H9 (cell line): ENCODE measurements around the gene RPL22. TPM values are rescaled to one million over a fixed set of nuclear protein-coding genes. Genes with fewer than 3 reads are reported as not detected.

Experiments used
- DNase-seq: peaks from one replicate; pipeline ENCODE4 v3.0.0-alpha.2; 2017
- H2AFZ ChIP-seq: one replicate; pipeline ENCODE4 v1.6.1; 2013; ENCODE audit warnings: mild to moderate bottlenecking, low read length, control low read depth, moderate library complexity
- H2AK5ac ChIP-seq: 2 replicates; pipeline ENCODE4 v1.6.1; 2013; ENCODE audit warnings: low read length, control low read depth, mixed read lengths; ENCODE audit not compliant: insufficient read length
- H2BK120ac ChIP-seq: one replicate; pipeline ENCODE4 v1.6.1; 2013; ENCODE audit warnings: low read depth, mild to moderate bottlenecking, low read length, control low read depth, inconsistent platforms; ENCODE audit not compliant: poor library complexity, severe bottlenecking
- H2BK12ac ChIP-seq: 2 replicates; pipeline ENCODE4 v1.6.1; 2013; ENCODE audit warnings: low read length, control low read depth, mixed read lengths, low read depth; ENCODE audit not compliant: insufficient read length
- H2BK15ac ChIP-seq: 2 replicates; pipeline ENCODE4 v1.6.1; 2013; ENCODE audit warnings: low read depth, low read length, control low read depth
- H2BK20ac ChIP-seq: one replicate; pipeline ENCODE4 v1.6.1; 2013; ENCODE audit warnings: low read depth, mild to moderate bottlenecking, low read length, control low read depth, inconsistent platforms; ENCODE audit not compliant: poor library complexity, severe bottlenecking
- H2BK5ac ChIP-seq: 2 replicates; pipeline ENCODE4 v1.6.1; 2013; ENCODE audit warnings: low read length, control low read depth, mixed read lengths; ENCODE audit not compliant: insufficient read length
- H3K14ac ChIP-seq: 2 replicates; pipeline ENCODE4 v1.6.1; 2013; ENCODE audit warnings: low read length, control low read depth; ENCODE audit not compliant: insufficient read depth
- H3K18ac ChIP-seq: 2 replicates; pipeline ENCODE4 v1.6.1; 2013; ENCODE audit warnings: low read depth, mild to moderate bottlenecking, mixed read lengths, low read length, control low read depth; ENCODE audit not compliant: insufficient read length
- H3K23ac ChIP-seq: 2 replicates; pipeline ENCODE4 v1.6.1; 2013; ENCODE audit warnings: low read length, control low read depth, mixed read lengths, low read depth; ENCODE audit not compliant: insufficient read length
- H3K23me2 ChIP-seq: 2 replicates; pipeline ENCODE4 v1.6.1; 2013; ENCODE audit warnings: low read depth, mild to moderate bottlenecking, mixed read lengths, low read length, control low read depth; ENCODE audit not compliant: insufficient read length, poor library complexity, severe bottlenecking
- H3K27ac ChIP-seq: 2 replicates; pipeline ENCODE4 v1.5.1; 2013; ENCODE audit warnings: low read length, control low read depth, mixed read lengths, low read depth; ENCODE audit not compliant: insufficient read length
- H3K27me3 ChIP-seq: 2 replicates; pipeline ENCODE4 v1.6.1; 2013; ENCODE audit warnings: low read length, control low read depth, inconsistent platforms; ENCODE audit not compliant: insufficient read depth
- H3K4ac ChIP-seq: 2 replicates; pipeline ENCODE4 v1.6.1; 2013; ENCODE audit warnings: low read depth, mild to moderate bottlenecking, control low read depth, inconsistent platforms, low read length, moderate library complexity
- H3K4me1 ChIP-seq: 2 replicates; pipeline ENCODE4 v1.6.1; 2013; ENCODE audit warnings: low read length, control low read depth, inconsistent platforms; ENCODE audit not compliant: insufficient read depth
- H3K4me2 ChIP-seq: 2 replicates; pipeline ENCODE4 v1.6.1; 2013; ENCODE audit warnings: low read length, control low read depth, mixed read lengths; ENCODE audit not compliant: insufficient read length, insufficient read depth
- H3K56ac ChIP-seq: 2 replicates; pipeline ENCODE4 v1.6.1; 2013; ENCODE audit warnings: low read depth, mild to moderate bottlenecking, mixed read lengths, low read length, control low read depth; ENCODE audit not compliant: insufficient read length
- H3K79me1 ChIP-seq: 2 replicates; pipeline ENCODE4 v1.6.1; 2013; ENCODE audit warnings: low read depth, mild to moderate bottlenecking, moderate library complexity, low read length, control low read depth, inconsistent platforms; ENCODE audit not compliant: insufficient read depth, poor library complexity, severe bottlenecking
- H3K79me2 ChIP-seq: 2 replicates; pipeline ENCODE4 v1.6.1; 2013; ENCODE audit warnings: low read length, control low read depth, inconsistent platforms; ENCODE audit not compliant: insufficient read depth
- H3K9ac ChIP-seq: 2 replicates; pipeline ENCODE4 v1.6.1; 2013; ENCODE audit warnings: low read length, control low read depth, mixed read lengths; ENCODE audit not compliant: insufficient read length; ENCODE audit errors: extremely low read depth
- H3K9me3 ChIP-seq: one replicate; pipeline ENCODE4 v1.6.1; 2013; ENCODE audit warnings: low read depth, low read length, inconsistent platforms; ENCODE audit not compliant: control insufficient read depth
- H3T11ph ChIP-seq: one replicate; pipeline ENCODE4 v1.6.1; 2013; ENCODE audit warnings: mild to moderate bottlenecking, low read length, control low read depth, inconsistent platforms
- H4K20me1 ChIP-seq: one replicate; pipeline ENCODE4 v1.6.1; 2013; ENCODE audit not compliant: control insufficient read depth, insufficient read length, insufficient read depth
- H4K5ac ChIP-seq: 2 replicates; pipeline ENCODE4 v1.6.1; 2013; ENCODE audit warnings: low read depth, mild to moderate bottlenecking, mixed read lengths, low read length, control low read depth; ENCODE audit not compliant: insufficient read length
- H4K8ac ChIP-seq: replicated peaks from 2 replicates; pipeline ENCODE4 v1.6.1; 2013; ENCODE audit warnings: low read length, control low read depth, mixed read lengths, low read depth; ENCODE audit not compliant: insufficient read length
- H4K91ac ChIP-seq: 2 replicates; pipeline ENCODE4 v1.6.1; 2013; ENCODE audit warnings: low read depth, mild to moderate bottlenecking, moderate library complexity, mixed read lengths, low read length, control low read depth; ENCODE audit not compliant: insufficient read length
- H3K27ac Mint-ChIP-seq, 3 experiments: 2 replicates in 2 of 3; 3 replicates in 1 of 3; pipeline ENCODE4 v1.8.0; 2020 to 2021; ENCODE audit warnings: mixed read lengths in 3 of 3, mild to moderate bottlenecking in 1 of 3, moderate library complexity in 1 of 3
- H3K27me3 Mint-ChIP-seq: 2 replicates; pipeline ENCODE4 v1.8.0; 2021; ENCODE audit warnings: low read depth, mild to moderate bottlenecking, moderate library complexity, mixed read lengths
- H3K36me3 Mint-ChIP-seq, 3 experiments: 2 replicates in 2 of 3; 3 replicates in 1 of 3; pipeline ENCODE4 v1.8.0; 2020 to 2021; ENCODE audit warnings: low read depth in 3 of 3, mixed read lengths in 3 of 3; ENCODE audit not compliant: insufficient read depth in 1 of 3
- H3K4me1 Mint-ChIP-seq, 2 experiments: 2 replicates each; pipeline ENCODE4 v1.8.0; 2020; ENCODE audit warnings: mixed read lengths in 2 of 2
- H3K4me3 Mint-ChIP-seq, 2 experiments: 2 replicates in 1 of 2; 3 replicates in 1 of 2; pipeline ENCODE4 v1.8.0; 2020 to 2021; ENCODE audit warnings: mild to moderate bottlenecking in 2 of 2, mixed read lengths in 2 of 2, moderate library complexity in 1 of 2
- H3K9me3 Mint-ChIP-seq, 2 experiments: 2 replicates in 1 of 2; 3 replicates in 1 of 2; pipeline ENCODE4 v1.8.0; 2020; ENCODE audit warnings: mild to moderate bottlenecking in 2 of 2, mixed read lengths in 2 of 2, moderate library complexity in 1 of 2
- CTCF ChIP-seq: fragments of 200-600 bp; sonication (generic); conservative IDR thresholded peaks from 3 replicates; pipeline ENCODE4 v1.8.0; 2021; ENCODE audit warnings: antibody characterized with exemption, mild to moderate bottlenecking
- WGBS: extraction: QIAGEN DNeasy Blood & Tissue Kit; methylation state at CpG from one replicate; pipeline ENCODE4 v1.1.7; 2013; ENCODE audit warnings: missing lambda C conversion rate, low lambda C conversion rate, mixed read lengths; ENCODE audit not compliant: insufficient read length; ENCODE audit errors: extremely low coverage; 5-methylcytosine and 5-hydroxymethylcytosine counted together
- total RNA-seq: library from RNA; stranded (reverse); gene quantifications from 2 replicates; pipeline ENCODE4 v1.2.1, GENCODE V29; 2021

RPL22 gene
- total RNA-seq, 1 experiment from 2014 or later = 582 TPM

- no peaks in the 10 kb centered on the region for H3K36me3 Mint-ChIP-seq
- no peaks in the 10 kb centered on the region for H3K79me1 ChIP-seq
- H3K18ac ChIP-seq = no peak overlapping the region
- TF ChIP-seq CTCF = no peak
- peaks cover 20 to 24% of the 10 kb centered on the region in 2 experiments for H3K4me1 Mint-ChIP-seq
- H3K14ac ChIP-seq = peak overlapping the region; percentile 10; the same call in 1 of the 2 replicates
- no peaks in the 10 kb centered on the region for H4K20me1 ChIP-seq
- H2AK5ac ChIP-seq = no peak overlapping the region
- no peak overlapping the region for H2BK15ac ChIP-seq
- H3K9me3 ChIP-seq = no peaks in the 10 kb centered on the region
- H3K79me2 ChIP-seq = no peaks in the 10 kb centered on the region
- H2BK20ac ChIP-seq = no peak overlapping the region
- no peak overlapping the region for H3K56ac ChIP-seq
- H4K8ac ChIP-seq = no peak overlapping the region
- no peak overlapping the region for H3K23ac ChIP-seq
- no peak overlapping the region for H2AFZ ChIP-seq
- WGBS = no CpG with 5 or more reads among the region's 2 CpGs
- H3K23me2 ChIP-seq = peaks cover 5% of the 10 kb centered on the region
- H3K4me2 ChIP-seq = no peak overlapping the region
- no peak overlapping the region for H2BK120ac ChIP-seq
- H2BK5ac ChIP-seq = no peak overlapping the region
- no peaks in the 10 kb centered on the region for H3K27me3 ChIP-seq
- H3K9ac ChIP-seq = no peak overlapping the region
- H2BK12ac ChIP-seq = no peak overlapping the region
- H3K4me3 Mint-ChIP-seq = no peak overlapping the region
- no peak overlapping the region for H3T11ph ChIP-seq
- H3K27ac ChIP-seq = no peak overlapping the region
- H3K4me1 ChIP-seq = no peaks in the 10 kb centered on the region
- no peak for DNase-seq
- no peaks in the 10 kb centered on the region for H3K9me3 Mint-ChIP-seq
- no peak overlapping the region for H4K91ac ChIP-seq
- H3K4ac ChIP-seq = no peak overlapping the region
- H4K5ac ChIP-seq = no peak overlapping the region
- peak overlapping the region in 2 of 3 experiments; percentile 36 to 74; a peak in 2 of 7 replicates for H3K27ac Mint-ChIP-seq
- H3K27me3 Mint-ChIP-seq = peaks cover 12% of the 10 kb centered on the region
These were observed 42.3 kb downstream of the RPL22 start for GRCh38 chr1:6157132-6157527.
